Suprapubic skin (tissue), 4 donors: ENCODE data around the gene EDA. TPM values are rescaled to one million over a fixed set of nuclear protein-coding genes. Genes with fewer than 3 reads are reported as not detected.

Source experiments
- DNase-seq, 2 donors: peaks; one replicate each; pipeline ENCODE4 v3.0.0-alpha.2; 2019; ENCODE audit warnings: low spot score in 2 of 2
- H3K27ac ChIP-seq: fragments of 200-600 bp; sonication (generic); one replicate; pipeline ENCODE4 v1.5.1; 2019
- H3K27me3 ChIP-seq: fragments of 200-600 bp; sonication (generic); one replicate; pipeline ENCODE4 v1.5.1; 2019
- H3K36me3 ChIP-seq: fragments of 200-600 bp; sonication (generic); one replicate; pipeline ENCODE4 v1.5.1; 2019
- H3K4me1 ChIP-seq: fragments of 200-600 bp; sonication (generic); one replicate; pipeline ENCODE4 v1.5.1; 2019
- H3K4me3 ChIP-seq: fragments of 200-600 bp; sonication (generic); one replicate; pipeline ENCODE4 v1.5.1; 2019; ENCODE audit warnings: mild to moderate bottlenecking
- H3K9me3 ChIP-seq: fragments of 200-600 bp; sonication (generic); one replicate; pipeline ENCODE4 v1.5.1; 2019
- CTCF ChIP-seq, 2 donors: fragments of 200-600 bp in 1 of 2; fragments of 450-650 bp in 1 of 2; sonication (generic) in 1 of 2; IDR thresholded peaks; one replicate each; pipeline ENCODE4 v1.5.1; 2016 to 2019; ENCODE audit warnings: antibody characterized with exemption in 2 of 2, mild to moderate bottlenecking in 1 of 2, moderate library complexity in 1 of 2
- EP300 ChIP-seq: sonication (generic); formaldehyde crosslinking; IDR thresholded peaks from one replicate; pipeline ENCODE4 v1.6.1; 2017; ENCODE audit warnings: antibody characterized with exemption
- POLR2A ChIP-seq, 2 donors: fragments of 450-650 bp; IDR thresholded peaks; one replicate each; pipeline ENCODE4 v1.6.1; 2017; ENCODE audit warnings: antibody characterized with exemption in 2 of 2, mild to moderate bottlenecking in 2 of 2, moderate library complexity in 2 of 2
- POLR2AphosphoS5 ChIP-seq, 3 donors: sonication (generic); formaldehyde crosslinking; IDR thresholded peaks; one replicate each; pipeline ENCODE4 v1.6.1; 2017; ENCODE audit warnings: antibody characterized with exemption in 3 of 3
- WGBS: methylation state at CpG from one replicate; pipeline ENCODE4 v1.1.5; 2018; 5-methylcytosine and 5-hydroxymethylcytosine counted together
- total RNA-seq, 4 donors: library from RNA; depleted of rRNA; stranded (reverse); fragments of >200 nt; gene quantifications; one replicate each; pipeline ENCODE4 v1.1.0, GENCODE V29; 2016

Gene EDA
- total RNA-seq, 4 donors from 2014 or later: 5.6 to 10.9 (median 7.5) TPM

GRCh38 chrX:69951753-69952152 is 335.8 kb downstream of the EDA start:
- H3K4me1 ChIP-seq: no peaks in the 10 kb centered on the region
- TF ChIP-seq POLR2A (IDR thresholded peaks at IDR 0.05) (no peak), POLR2AphosphoS5 (IDR thresholded peaks at IDR 0.05) (no peak), EP300 (no peak), CTCF (IDR thresholded peaks at IDR 0.05) (no peak)
- no peaks in the 10 kb centered on the region for H3K36me3 ChIP-seq
- DNase-seq: no peak
- no peak overlapping the region for H3K4me3 ChIP-seq
- H3K9me3 ChIP-seq: no peaks in the 10 kb centered on the region
- WGBS: 61% methylated on average over 1 of the region's 1 CpG
- no peaks in the 10 kb centered on the region for H3K27me3 ChIP-seq
- H3K27ac ChIP-seq: no peak overlapping the region

- Histone ChIP-seq H3K4me3 (no peak overlapping the region), H3K9me3 (no peaks in the 10 kb centered on the region), H3K27ac (no peak overlapping the region), H3K36me3 (no peaks in the 10 kb centered on the region), H3K27me3 (no peaks in the 10 kb centered on the region), H3K4me1 (no peaks in the 10 kb centered on the region)
- no peak for TF ChIP-seq CTCF (IDR thresholded peaks at IDR 0.05)
- no peak for DNase-seq
Measured at GRCh38 chrX:69959712-69960111, 343.8 kb downstream of the EDA start.

GRCh38 chrX:69961365-69962072 is 345.6 kb downstream of the EDA start:
- no peaks in the 10 kb centered on the region for H3K4me1 ChIP-seq
- no peaks in the 10 kb centered on the region for H3K9me3 ChIP-seq
- no peak overlapping the region for H3K27ac ChIP-seq
- no peak for DNase-seq
- H3K4me3 ChIP-seq: no peak overlapping the region
- TF ChIP-seq EP300: no peak
- no peak for TF ChIP-seq POLR2AphosphoS5 (IDR thresholded peaks at IDR 0.05)
- no peak for TF ChIP-seq POLR2A (IDR thresholded peaks at IDR 0.05)
- no peak for TF ChIP-seq CTCF (IDR thresholded peaks at IDR 0.05)
- H3K27me3 ChIP-seq: no peaks in the 10 kb centered on the region
- H3K36me3 ChIP-seq: no peaks in the 10 kb centered on the region
- 51% methylated on average over 4 of the region's 4 CpGs for WGBS

- DNase-seq: no peak
- Histone ChIP-seq H3K27ac (no peak overlapping the region), H3K4me1 (no peaks in the 10 kb centered on the region), H3K36me3 (no peaks in the 10 kb centered on the region), H3K4me3 (no peak overlapping the region), H3K27me3 (no peaks in the 10 kb centered on the region), H3K9me3 (no peaks in the 10 kb centered on the region)
- 41% methylated on average over 4 of the region's 4 CpGs for WGBS
- TF ChIP-seq POLR2A (IDR thresholded peaks at IDR 0.05): no peak
- no peak for TF ChIP-seq CTCF (IDR thresholded peaks at IDR 0.05)
- no peak for TF ChIP-seq EP300
- no peak for TF ChIP-seq POLR2AphosphoS5 (IDR thresholded peaks at IDR 0.05)
Measured at GRCh38 chrX:69968950-69969349, 353.0 kb downstream of the EDA start.

GRCh38 chrX:69969460-69969859 is 353.5 kb downstream of the EDA start:
- H3K9me3 ChIP-seq: no peaks in the 10 kb centered on the region
- no peaks in the 10 kb centered on the region for H3K36me3 ChIP-seq
- no peaks in the 10 kb centered on the region for H3K27me3 ChIP-seq
- 90% methylated on average over 1 of the region's 1 CpG for WGBS
- H3K4me3 ChIP-seq: no peak overlapping the region
- no peak overlapping the region for H3K27ac ChIP-seq
- TF ChIP-seq EP300: no peak
- no peaks in the 10 kb centered on the region for H3K4me1 ChIP-seq
- DNase-seq: no peak

- WGBS: 68% methylated on average over 2 of the region's 2 CpGs
- DNase-seq: no peak
- Histone ChIP-seq H3K4me1 (no peaks in the 10 kb centered on the region), H3K9me3 (no peaks in the 10 kb centered on the region), H3K4me3 (no peak overlapping the region), H3K27me3 (no peaks in the 10 kb centered on the region), H3K27ac (no peak overlapping the region), H3K36me3 (no peaks in the 10 kb centered on the region)
- TF ChIP-seq POLR2A (IDR thresholded peaks at IDR 0.05) (no peak), POLR2AphosphoS5 (IDR thresholded peaks at IDR 0.05) (no peak), CTCF (IDR thresholded peaks at IDR 0.05) (no peak), EP300 (no peak)
Measured at GRCh38 chrX:69987691-69988090, 371.8 kb downstream of the EDA start.
